Common myeloid progenitor, CD34-positive (primary cell): ENCODE results near the gene SLC6A6.

ENCODE experiments used
- CTCF ChIA-PET: fragments of 350-600 bp; sonication (Branson Sonifier 250); formaldehyde crosslinking; loops from one replicate; lab custom pipeline; 2021; ENCODE audit warnings: antibody characterized with exemption; lab: Charles Lee
- POLR2A ChIA-PET: fragments of 350-600 bp; sonication (Branson Sonifier 250); formaldehyde crosslinking; loops from one replicate; lab custom pipeline; 2021; ENCODE audit warnings: antibody characterized with exemption; lab: Charles Lee
- DNase-seq, 3 donors: peaks; one replicate each; pipeline versions ENCODE4 v3.0.0 to v3.0.0-alpha.2; 2013
- H3K27ac ChIP-seq, 2 experiments: 1 replicate in 1 of 2; 2 replicates in 1 of 2; pipeline ENCODE4 v1.7.0; 2013; ENCODE audit warnings: inconsistent platforms in 2 of 2, low read length in 2 of 2, mild to moderate bottlenecking in 2 of 2, low read depth in 1 of 2, moderate library complexity in 1 of 2; ENCODE audit not compliant: severe bottlenecking in 2 of 2, insufficient read depth in 1 of 2, poor library complexity in 1 of 2
- H3K27me3 ChIP-seq, 5 experiments: replicated peaks in 2 of 5; 1 replicate in 3 of 5; 2 replicates in 2 of 5; pipeline versions ENCODE4 v1.6.1 to v1.7.0; 2013; ENCODE audit warnings: low read length in 4 of 5, mild to moderate bottlenecking in 2 of 5, moderate library complexity in 2 of 5, inconsistent platforms in 1 of 5; ENCODE audit not compliant: insufficient read depth in 5 of 5, control insufficient read depth in 4 of 5
- H3K36me3 ChIP-seq, 4 experiments: 1 replicate in 2 of 4; 2 replicates in 2 of 4; pipeline versions ENCODE4 v1.6.1 to v1.7.0; 2013; ENCODE audit warnings: low read length in 3 of 4, control low read depth in 1 of 4, mild to moderate bottlenecking in 1 of 4; ENCODE audit not compliant: control insufficient read depth in 4 of 4, insufficient read depth in 4 of 4
- H3K4me1 ChIP-seq, 4 experiments: 1 replicate in 3 of 4; 2 replicates in 1 of 4; pipeline versions ENCODE4 v1.6.1 to v1.7.1; 2013; ENCODE audit warnings: low read length in 3 of 4, mild to moderate bottlenecking in 3 of 4, control low read depth in 1 of 4, inconsistent platforms in 1 of 4, moderate library complexity in 1 of 4; ENCODE audit not compliant: control insufficient read depth in 4 of 4, insufficient read depth in 4 of 4; ENCODE audit errors: control extremely low read depth in 1 of 4
- H3K4me3 ChIP-seq, 7 experiments: 1 replicate in 4 of 7; 2 replicates in 3 of 7; pipeline versions ENCODE4 v1.5.1 to v1.7.0; 2013; ENCODE audit warnings: mild to moderate bottlenecking in 7 of 7, low read length in 6 of 7, moderate library complexity in 6 of 7, inconsistent platforms in 2 of 7, low read depth in 2 of 7, control low read depth in 1 of 7; ENCODE audit not compliant: insufficient read depth in 4 of 7, control insufficient read depth in 1 of 7; ENCODE audit errors: extremely low read depth in 1 of 7
- H3K9me3 ChIP-seq, 5 experiments: 1 replicate in 4 of 5; 2 replicates in 1 of 5; pipeline versions ENCODE4 v1.6.1 to v1.7.1; 2013; ENCODE audit warnings: low read length in 4 of 5, mild to moderate bottlenecking in 2 of 5, inconsistent platforms in 1 of 5, low read depth in 1 of 5, moderate library complexity in 1 of 5; ENCODE audit not compliant: control insufficient read depth in 4 of 5, insufficient read depth in 2 of 5; ENCODE audit errors: control extremely low read depth in 1 of 5
- WGBS: methylation state at CpG from one replicate; pipeline ENCODE4 v1.1.5; 2013; ENCODE audit not compliant: insufficient coverage; 5-methylcytosine and 5-hydroxymethylcytosine counted together

The SLC6A6 gene

GRCh38 chr3:14366915-14367823 is 35.2 kb upstream of the SLC6A6 start:
- no peak for DNase-seq
- Histone ChIP-seq H3K36me3 (no peaks in the 10 kb centered on the region), H3K27me3 (no peaks in the 10 kb centered on the region), H3K4me3 (no peak overlapping the region), H3K4me1 (peaks cover 4 to 27% (median 22%) of the 10 kb centered on the region in 4 experiments), H3K9me3 (no peaks in the 10 kb centered on the region), H3K27ac (no peak overlapping the region)
- 92% methylated on average over 20 of the region's 22 CpGs for WGBS
- POLR2A ChIA-PET: interaction anchor here (0.6 kb wide), 1 partner anchor 15 kb away, joined by 3 read pairs; no protein-coding TSS in a partner anchor
- CTCF ChIA-PET: interaction anchor here (0.9 to 2.0 kb wide), 4 partner anchors 8 to 92 kb away, joined by 3 to 8 read pairs (median 5); no protein-coding TSS in a partner anchor

- ChIA-PET POLR2A (no interaction called here), CTCF (interaction anchor here (0.9 to 1.5 kb wide), 2 partner anchors 17 to 91 kb away, joined by 3 to 4 read pairs; no protein-coding TSS in a partner anchor)
- H3K9me3 ChIP-seq: no peaks in the 10 kb centered on the region
- H3K4me3 ChIP-seq: no peak overlapping the region
- DNase-seq: no peak
- H3K4me1 ChIP-seq: peaks cover 4 to 27% (median 23%) of the 10 kb centered on the region in 4 experiments
- no peak overlapping the region for H3K27ac ChIP-seq
- 99% methylated on average over 7 of the region's 10 CpGs for WGBS
- H3K27me3 ChIP-seq: no peaks in the 10 kb centered on the region
- no peaks in the 10 kb centered on the region for H3K36me3 ChIP-seq
Measured at GRCh38 chr3:14368146-14368545, 34.3 kb upstream of the SLC6A6 start.

- Histone ChIP-seq H3K27me3 (no peaks in the 10 kb centered on the region), H3K4me3 (no peak overlapping the region), H3K4me1 (peaks cover 4 to 25% (median 20%) of the 10 kb centered on the region in 4 experiments), H3K9me3 (no peaks in the 10 kb centered on the region), H3K36me3 (no peaks in the 10 kb centered on the region), H3K27ac (no peak overlapping the region)
- 93% methylated on average over 2 of the region's 2 CpGs for WGBS
- DNase-seq: no peak
- ChIA-PET CTCF (interaction anchor here (0.6 to 1.4 kb wide), 6 partner anchors 8 to 94 kb away, joined by 3 to 5 read pairs (median 3); no protein-coding TSS in a partner anchor), POLR2A (no interaction called here)
Measured at GRCh38 chr3:14368885-14369284, 33.5 kb upstream of the SLC6A6 start.

GRCh38 chr3:14369675-14370669 is 32.4 kb upstream of the SLC6A6 start:
- no peak overlapping the region for H3K27ac ChIP-seq
- WGBS: 83% methylated on average over 14 of the region's 15 CpGs
- ChIA-PET POLR2A (interaction anchor here (0.7 kb wide), 1 partner anchor 33 kb away, joined by 3 read pairs; the partner anchor contains the start of gene SLC6A6), CTCF (interaction anchor here (0.6 to 1.4 kb wide), 13 partner anchors 8 to 140 kb away, joined by 3 to 5 read pairs (median 3); no protein-coding TSS in a partner anchor)
- H3K4me1 ChIP-seq: peaks cover 4 to 22% (median 18%) of the 10 kb centered on the region in 4 experiments
- no peaks in the 10 kb centered on the region for H3K36me3 ChIP-seq
- peak in 2 of 3 donors; percentile 18 to 47 for DNase-seq
- H3K4me3 ChIP-seq: no peak overlapping the region
- no peaks in the 10 kb centered on the region for H3K9me3 ChIP-seq
- H3K27me3 ChIP-seq: no peaks in the 10 kb centered on the region

- Histone ChIP-seq H3K27me3 (no peaks in the 10 kb centered on the region), H3K36me3 (no peaks in the 10 kb centered on the region), H3K27ac (no peak overlapping the region), H3K9me3 (no peaks in the 10 kb centered on the region), H3K4me1 (peaks cover 4 to 22% (median 18%) of the 10 kb centered on the region in 4 experiments), H3K4me3 (no peak overlapping the region)
- ChIA-PET POLR2A (interaction anchor here (0.7 kb wide), 1 partner anchor 32 kb away, joined by 3 read pairs; the partner anchor contains the start of gene SLC6A6), CTCF (interaction anchor here (0.7 to 2.0 kb wide), 9 partner anchors 12 to 167 kb away, joined by 3 to 6 read pairs (median 3); no protein-coding TSS in a partner anchor)
- 89% methylated on average over 11 of the region's 14 CpGs for WGBS
- no peak for DNase-seq
Measured at GRCh38 chr3:14370720-14371572, 31.5 kb upstream of the SLC6A6 start.
